SK-N-SH (cell line): ENCODE data around the gene JMJD6. TPM values are rescaled to one million over a fixed set of nuclear protein-coding genes. Genes with fewer than 3 reads are reported as not detected.

Experiments
- CTCF ChIA-PET: fragments of 300-600, 350-600 bp; formaldehyde crosslinking; extraction: SDS; loops from one replicate; lab custom pipeline; 2021; lab: Yijun Ruan, JAX
- POLR2A ChIA-PET: fragments of 350-600 bp; sonication (Branson Sonifier 250); formaldehyde crosslinking; extraction: SDS; loops from one replicate; lab custom pipeline; 2020; ENCODE audit warnings: antibody characterized with exemption, inconsistent platforms; lab: Yijun Ruan, JAX
- DNase-seq: peaks from one replicate; pipeline ENCODE4 v3.0.0; 2012
- H2AFZ ChIP-seq: fragments of 200-600 bp; sonication (generic); 2 replicates; pipeline ENCODE4 v1.8.1; 2016; ENCODE audit warnings: antibody characterized with exemption, mild to moderate bottlenecking, low read depth
- H3F3A ChIP-seq: fragments of 200-600 bp; sonication (generic); replicated peaks from 2 replicates; pipeline ENCODE3; 2016; ENCODE audit warnings: antibody characterized with exemption, mild to moderate bottlenecking; ENCODE audit not compliant: insufficient read depth
- H3K27ac ChIP-seq, 2 experiments: fragments of 200-500 bp in 1 of 2; fragments of 200-600 bp in 1 of 2; sonication (Bioruptor generic) in 1 of 2; sonication (generic), shearing (Covaris generic) in 1 of 2; 2 replicates each; pipeline versions ENCODE4 v1.5.1 to v1.6.1; 2014 to 2016; ENCODE audit warnings: low read depth in 2 of 2, inconsistent platforms in 1 of 2, low read length in 1 of 2, mild to moderate bottlenecking in 1 of 2, mixed read lengths in 1 of 2
- H3K27me3 ChIP-seq: fragments of 200-600 bp; sonication (generic), shearing (Covaris generic); 2 replicates; pipeline ENCODE4 v1.6.1; 2016; ENCODE audit warnings: mixed run types; ENCODE audit not compliant: insufficient read depth
- H3K36me3 ChIP-seq, 2 experiments: fragments of 200-500 bp in 1 of 2; fragments of 200-600 bp in 1 of 2; sonication (Bioruptor generic) in 1 of 2; sonication (generic) in 1 of 2; replicated peaks in 1 of 2; 2 replicates each; pipeline versions ENCODE3 to v1.5.1; 2014 to 2016; ENCODE audit warnings: low read length in 1 of 2, mild to moderate bottlenecking in 1 of 2; ENCODE audit not compliant: insufficient read depth in 2 of 2, control insufficient read depth in 1 of 2
- H3K4me1 ChIP-seq, 2 experiments: fragments of 200-500 bp in 1 of 2; fragments of 200-600 bp in 1 of 2; sonication (Bioruptor generic) in 1 of 2; sonication (generic), shearing (Covaris generic) in 1 of 2; 2 replicates each; pipeline versions ENCODE4 v1.5.1 to v1.6.1; 2014 to 2016; ENCODE audit warnings: low read depth in 1 of 2, low read length in 1 of 2, mixed run types in 1 of 2; ENCODE audit not compliant: insufficient read depth in 2 of 2, control insufficient read depth in 1 of 2
- H3K4me2 ChIP-seq: fragments of 200-600 bp; sonication (generic), shearing (Covaris generic); 2 replicates; pipeline ENCODE4 v1.6.1; 2017; ENCODE audit warnings: mixed run types
- H3K4me3 ChIP-seq, 2 experiments: fragments of 200-500 bp in 1 of 2; fragments of 200-600 bp in 1 of 2; sonication (Bioruptor generic) in 1 of 2; sonication (generic), shearing (Covaris generic) in 1 of 2; 2 replicates each; pipeline versions ENCODE4 v1.5.1 to v1.8.1; 2014 to 2016; ENCODE audit warnings: low read depth in 2 of 2, inconsistent platforms in 1 of 2, low read length in 1 of 2, mild to moderate bottlenecking in 1 of 2, mixed read lengths in 1 of 2, moderate library complexity in 1 of 2
- H3K79me2 ChIP-seq: fragments of 200-600 bp; sonication (generic); 2 replicates; pipeline ENCODE4 v1.8.1; 2017; ENCODE audit warnings: mild to moderate bottlenecking; ENCODE audit not compliant: insufficient read depth
- H3K9ac ChIP-seq: fragments of 200-600 bp; sonication (generic); 2 replicates; pipeline ENCODE4 v1.6.1; 2017; ENCODE audit warnings: mixed run types
- H3K9me2 ChIP-seq: fragments of 200-600 bp; sonication (generic); 2 replicates; pipeline ENCODE4 v1.6.1; 2017; ENCODE audit warnings: mixed run types
- H3K9me3 ChIP-seq: fragments of 200-600 bp; sonication (generic); 2 replicates; pipeline ENCODE4 v1.6.1; 2017; ENCODE audit warnings: mixed run types, mild to moderate bottlenecking, moderate library complexity
- H4K20me1 ChIP-seq: fragments of 200-600 bp; sonication (generic); 2 replicates; pipeline ENCODE4 v1.6.1; 2017; ENCODE audit warnings: mild to moderate bottlenecking, mixed run types; ENCODE audit not compliant: insufficient read depth
- CHD2 ChIP-seq: fragments of 150-350 bp; IDR thresholded peaks from 2 replicates; pipeline ENCODE4 v1.6.1; 2018; ENCODE audit warnings: low read length; ENCODE audit not compliant: partially characterized antibody
- ELF1 ChIP-seq: IDR thresholded peaks from 2 replicates; pipeline ENCODE4 v1.4.0; 2012
- EZH2phosphoT487 ChIP-seq: fragments of 200-600 bp; sonication (generic); IDR thresholded peaks from 2 replicates; pipeline ENCODE4 v1.6.1; 2017; ENCODE audit warnings: low read depth, mixed run types, mild to moderate bottlenecking, antibody characterized with exemption, moderate library complexity, borderline replicate concordance
- FOSL2 ChIP-seq: IDR thresholded peaks from 2 replicates; pipeline ENCODE4 v1.4.0; 2012; ENCODE audit warnings: low read depth, mild to moderate bottlenecking, moderate library complexity, borderline replicate concordance
- FOXM1 ChIP-seq: IDR thresholded peaks from 2 replicates; pipeline ENCODE4 v1.4.0; 2012; ENCODE audit warnings: low read depth, mild to moderate bottlenecking
- GATA2 ChIP-seq: sonication (generic); formaldehyde crosslinking; IDR thresholded peaks from 2 replicates; pipeline ENCODE4 v1.5.0; 2020; ENCODE audit warnings: mild to moderate bottlenecking, missing genetic modification reagents
- JUND ChIP-seq: IDR thresholded peaks from 2 replicates; pipeline ENCODE4 v1.4.0; 2012
- NFIC ChIP-seq: IDR thresholded peaks from 2 replicates; pipeline ENCODE4 v1.4.0; 2012; ENCODE audit warnings: borderline replicate concordance
- POLR2AphosphoS5 ChIP-seq: IDR thresholded peaks from 2 replicates; pipeline ENCODE4 v1.6.1; 2012; ENCODE audit warnings: low read depth, low read length
- RAD21 ChIP-seq: IDR thresholded peaks from 2 replicates; pipeline ENCODE4 v1.6.1; 2012; ENCODE audit warnings: mild to moderate bottlenecking, low read length
- RCOR1 ChIP-seq: fragments of 150-350 bp; IDR thresholded peaks from 2 replicates; pipeline ENCODE4 v1.6.1; 2017; ENCODE audit warnings: antibody characterized with exemption, low read length
- RFX5 ChIP-seq: IDR thresholded peaks from 2 replicates; pipeline ENCODE4 v1.6.1; 2012; ENCODE audit warnings: mild to moderate bottlenecking, improper control_type of control experiment, low read length
- RXRA ChIP-seq: IDR thresholded peaks from 2 replicates; pipeline ENCODE4 v1.4.0; 2012; ENCODE audit warnings: low read depth, mild to moderate bottlenecking, borderline replicate concordance
- SIN3A ChIP-seq: IDR thresholded peaks from 2 replicates; pipeline ENCODE4 v1.6.1; 2012; ENCODE audit warnings: low read depth, mild to moderate bottlenecking, low read length, moderate library complexity, borderline replicate concordance
- SMC3 ChIP-seq: IDR thresholded peaks from 2 replicates; pipeline ENCODE4 v1.6.1; 2012; ENCODE audit warnings: low read depth, low read length, improper control_type of control experiment
- TCF12 ChIP-seq: IDR thresholded peaks from 2 replicates; pipeline ENCODE4 v1.4.0; 2012
- TEAD4 ChIP-seq: IDR thresholded peaks from 2 replicates; pipeline ENCODE4 v1.4.0; 2012; ENCODE audit warnings: mild to moderate bottlenecking, borderline replicate concordance; ENCODE audit not compliant: insufficient read depth
- WGBS: methylation state at CpG from one replicate; pipeline ENCODE4 v1.1.6; 2017; ENCODE audit warnings: low lambda C conversion rate; 5-methylcytosine and 5-hydroxymethylcytosine counted together
- polyA plus RNA-seq, 3 experiments: library from polyadenylated mRNA; depleted of rRNA; stranded (reverse); fragments of >200 nt; gene quantifications; 2 replicates each; pipeline ENCODE4 v1.2.3, GENCODE V29; 2012
- TF ChIP-seq, protein P1 (sequence below): fragments of 150-350 bp; IDR thresholded peaks from 2 replicates; pipeline ENCODE4 v1.6.1; 2016; ENCODE audit warnings: mild to moderate bottlenecking, low read depth, low read length
- TF ChIP-seq, protein P2 (sequence below): IDR thresholded peaks from 2 replicates; pipeline ENCODE4 v1.4.0; 2012; ENCODE audit warnings: low read depth
- TF ChIP-seq, protein P3 (sequence below): IDR thresholded peaks from 2 replicates; pipeline ENCODE4 v1.6.1; 2012; ENCODE audit warnings: mild to moderate bottlenecking, low read depth, low read length, moderate library complexity
- TF ChIP-seq, protein P4 (sequence below): IDR thresholded peaks from 2 replicates; pipeline ENCODE4 v1.4.0; 2012; ENCODE audit warnings: low read depth, borderline replicate concordance
- TF ChIP-seq, protein P5 (sequence below): IDR thresholded peaks from 2 replicates; pipeline ENCODE4 v1.4.0; 2012; ENCODE audit warnings: low read depth, borderline replicate concordance
- TF ChIP-seq, protein P6 (sequence below): IDR thresholded peaks from 2 replicates; pipeline ENCODE4; 2012

JMJD6 gene
- polyA plus RNA-seq, 1 of the 3 experiments (the other 2 are of a cell fraction): 23.3 TPM

DNA sequence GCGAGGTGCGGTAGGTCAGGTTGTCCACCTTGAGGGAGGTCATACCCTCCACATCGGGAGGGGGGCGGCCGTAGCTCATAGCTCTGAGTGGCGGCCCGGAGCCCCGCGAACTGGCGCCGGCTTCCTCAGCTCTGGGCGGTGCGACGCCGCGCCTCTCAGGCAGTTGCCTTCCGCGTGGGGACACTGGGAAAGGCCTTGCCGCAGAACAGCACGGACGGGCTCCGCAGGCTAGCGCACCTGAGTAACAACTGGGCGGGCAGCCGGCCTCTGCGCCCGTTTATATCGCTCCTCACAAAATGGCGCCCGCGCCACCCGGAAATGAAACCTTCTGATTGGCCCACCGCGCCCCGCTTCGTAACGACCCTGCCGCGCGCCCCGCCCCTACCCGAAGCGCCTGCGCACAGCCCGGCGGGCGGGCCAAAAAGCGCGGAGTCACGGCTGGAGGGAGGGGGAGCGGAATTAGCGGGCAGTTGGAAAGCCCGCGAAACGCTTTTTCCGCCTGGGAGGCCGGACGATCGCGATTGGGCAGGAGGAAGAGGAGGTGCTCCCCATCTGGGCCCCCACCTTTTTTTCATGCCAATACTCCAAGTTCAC is 10.8 kb upstream of the JMJD6 start, which contains the start of gene SRSF2:
Gene SRSF2, minus strand, starts transcription at position 250 of the 594 bp plus-strand sequence. Its CDS starts 171 bp downstream, at position 79.
- peak; percentile 100 for DNase-seq
- no peaks in the 10 kb centered on the region for H3K27me3 ChIP-seq
- CTCF ChIA-PET: interaction anchor here (0.8 to 5.8 kb wide), 6 partner anchors 9 to 510 kb away, joined by 3 to 34 read pairs (median 3); partner anchors contain the start of genes JMJD6, METTL23 and MGAT5B
- POLR2A ChIA-PET: interaction anchor here (0.6 to 4.6 kb wide), 19 partner anchors 8 to 1303 kb away, joined by 3 to 47 read pairs (median 4); partner anchors contain the start of genes JMJD6 and METTL23
- H3K9me2 ChIP-seq: no peaks in the 10 kb centered on the region
- peak within 1 kb of the TSS; percentile 95 for H3K9ac ChIP-seq
- no peaks in the 10 kb centered on the region for H3K9me3 ChIP-seq
- peak within 1 kb of the TSS; percentile 87 for H2AFZ ChIP-seq
- peak within 1 kb of the TSS; percentile 98 to 100 for H3K27ac ChIP-seq
- H3K79me2 ChIP-seq: peaks cover 84% of the 10 kb centered on the region
- H3K4me3 ChIP-seq: peak within 1 kb of the TSS; percentile 93 to 100
- H3K4me2 ChIP-seq: peak within 1 kb of the TSS; percentile 94
- H3K4me1 ChIP-seq: peaks cover 34 to 44% of the 10 kb centered on the region in 2 experiments
- peaks cover 49 to 54% of the 10 kb centered on the region in 2 experiments for H3K36me3 ChIP-seq
- peaks cover 41% of the 10 kb centered on the region for H4K20me1 ChIP-seq
- WGBS: under 1% methylated on average over 42 of the region's 60 CpGs
- H3F3A ChIP-seq: peaks cover 30% of the 10 kb centered on the region
- TF ChIP-seq FOXM1 (peak; percentile 48; the same call in 1 of the 2 replicates), JUND (no peak; the same call in 1 of the 2 replicates), TEAD4 (peak; percentile 84), SMC3 (no peak), ELF1 (peak; percentile 63), TCF12 (no peak; the same call in 1 of the 2 replicates), CHD2 (peak; percentile 70), NFIC (no peak), FOSL2 (no peak), POLR2AphosphoS5 (peak; percentile 100), RCOR1 (peak; percentile 34; the same call in 1 of the 2 replicates), SIN3A (peak; percentile 99; the same call in 1 of the 2 replicates), RFX5 (no peak), RXRA (no peak; the same call in 1 of the 2 replicates), RAD21 (no peak), GATA2 (no peak), EZH2phosphoT487 (no peak)
- TF ChIP-seq, protein P1, sequence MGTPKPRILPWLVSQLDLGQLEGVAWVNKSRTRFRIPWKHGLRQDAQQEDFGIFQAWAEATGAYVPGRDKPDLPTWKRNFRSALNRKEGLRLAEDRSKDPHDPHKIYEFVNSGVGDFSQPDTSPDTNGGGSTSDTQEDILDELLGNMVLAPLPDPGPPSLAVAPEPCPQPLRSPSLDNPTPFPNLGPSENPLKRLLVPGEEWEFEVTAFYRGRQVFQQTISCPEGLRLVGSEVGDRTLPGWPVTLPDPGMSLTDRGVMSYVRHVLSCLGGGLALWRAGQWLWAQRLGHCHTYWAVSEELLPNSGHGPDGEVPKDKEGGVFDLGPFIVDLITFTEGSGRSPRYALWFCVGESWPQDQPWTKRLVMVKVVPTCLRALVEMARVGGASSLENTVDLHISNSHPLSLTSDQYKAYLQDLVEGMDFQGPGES: peak; percentile 16
- TF ChIP-seq, protein P2, sequence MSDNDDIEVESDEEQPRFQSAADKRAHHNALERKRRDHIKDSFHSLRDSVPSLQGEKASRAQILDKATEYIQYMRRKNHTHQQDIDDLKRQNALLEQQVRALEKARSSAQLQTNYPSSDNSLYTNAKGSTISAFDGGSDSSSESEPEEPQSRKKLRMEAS: peak; percentile 96
- TF ChIP-seq, protein P3, sequence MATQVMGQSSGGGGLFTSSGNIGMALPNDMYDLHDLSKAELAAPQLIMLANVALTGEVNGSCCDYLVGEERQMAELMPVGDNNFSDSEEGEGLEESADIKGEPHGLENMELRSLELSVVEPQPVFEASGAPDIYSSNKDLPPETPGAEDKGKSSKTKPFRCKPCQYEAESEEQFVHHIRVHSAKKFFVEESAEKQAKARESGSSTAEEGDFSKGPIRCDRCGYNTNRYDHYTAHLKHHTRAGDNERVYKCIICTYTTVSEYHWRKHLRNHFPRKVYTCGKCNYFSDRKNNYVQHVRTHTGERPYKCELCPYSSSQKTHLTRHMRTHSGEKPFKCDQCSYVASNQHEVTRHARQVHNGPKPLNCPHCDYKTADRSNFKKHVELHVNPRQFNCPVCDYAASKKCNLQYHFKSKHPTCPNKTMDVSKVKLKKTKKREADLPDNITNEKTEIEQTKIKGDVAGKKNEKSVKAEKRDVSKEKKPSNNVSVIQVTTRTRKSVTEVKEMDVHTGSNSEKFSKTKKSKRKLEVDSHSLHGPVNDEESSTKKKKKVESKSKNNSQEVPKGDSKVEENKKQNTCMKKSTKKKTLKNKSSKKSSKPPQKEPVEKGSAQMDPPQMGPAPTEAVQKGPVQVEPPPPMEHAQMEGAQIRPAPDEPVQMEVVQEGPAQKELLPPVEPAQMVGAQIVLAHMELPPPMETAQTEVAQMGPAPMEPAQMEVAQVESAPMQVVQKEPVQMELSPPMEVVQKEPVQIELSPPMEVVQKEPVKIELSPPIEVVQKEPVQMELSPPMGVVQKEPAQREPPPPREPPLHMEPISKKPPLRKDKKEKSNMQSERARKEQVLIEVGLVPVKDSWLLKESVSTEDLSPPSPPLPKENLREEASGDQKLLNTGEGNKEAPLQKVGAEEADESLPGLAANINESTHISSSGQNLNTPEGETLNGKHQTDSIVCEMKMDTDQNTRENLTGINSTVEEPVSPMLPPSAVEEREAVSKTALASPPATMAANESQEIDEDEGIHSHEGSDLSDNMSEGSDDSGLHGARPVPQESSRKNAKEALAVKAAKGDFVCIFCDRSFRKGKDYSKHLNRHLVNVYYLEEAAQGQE: peak; percentile 84
- TF ChIP-seq, protein P4, sequence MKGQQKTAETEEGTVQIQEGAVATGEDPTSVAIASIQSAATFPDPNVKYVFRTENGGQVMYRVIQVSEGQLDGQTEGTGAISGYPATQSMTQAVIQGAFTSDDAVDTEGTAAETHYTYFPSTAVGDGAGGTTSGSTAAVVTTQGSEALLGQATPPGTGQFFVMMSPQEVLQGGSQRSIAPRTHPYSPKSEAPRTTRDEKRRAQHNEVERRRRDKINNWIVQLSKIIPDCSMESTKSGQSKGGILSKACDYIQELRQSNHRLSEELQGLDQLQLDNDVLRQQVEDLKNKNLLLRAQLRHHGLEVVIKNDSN: no peak
- TF ChIP-seq, protein P5, sequence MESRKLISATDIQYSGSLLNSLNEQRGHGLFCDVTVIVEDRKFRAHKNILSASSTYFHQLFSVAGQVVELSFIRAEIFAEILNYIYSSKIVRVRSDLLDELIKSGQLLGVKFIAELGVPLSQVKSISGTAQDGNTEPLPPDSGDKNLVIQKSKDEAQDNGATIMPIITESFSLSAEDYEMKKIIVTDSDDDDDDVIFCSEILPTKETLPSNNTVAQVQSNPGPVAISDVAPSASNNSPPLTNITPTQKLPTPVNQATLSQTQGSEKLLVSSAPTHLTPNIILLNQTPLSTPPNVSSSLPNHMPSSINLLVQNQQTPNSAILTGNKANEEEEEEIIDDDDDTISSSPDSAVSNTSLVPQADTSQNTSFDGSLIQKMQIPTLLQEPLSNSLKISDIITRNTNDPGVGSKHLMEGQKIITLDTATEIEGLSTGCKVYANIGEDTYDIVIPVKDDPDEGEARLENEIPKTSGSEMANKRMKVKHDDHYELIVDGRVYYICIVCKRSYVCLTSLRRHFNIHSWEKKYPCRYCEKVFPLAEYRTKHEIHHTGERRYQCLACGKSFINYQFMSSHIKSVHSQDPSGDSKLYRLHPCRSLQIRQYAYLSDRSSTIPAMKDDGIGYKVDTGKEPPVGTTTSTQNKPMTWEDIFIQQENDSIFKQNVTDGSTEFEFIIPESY: peak; percentile 38
- TF ChIP-seq, protein P6, sequence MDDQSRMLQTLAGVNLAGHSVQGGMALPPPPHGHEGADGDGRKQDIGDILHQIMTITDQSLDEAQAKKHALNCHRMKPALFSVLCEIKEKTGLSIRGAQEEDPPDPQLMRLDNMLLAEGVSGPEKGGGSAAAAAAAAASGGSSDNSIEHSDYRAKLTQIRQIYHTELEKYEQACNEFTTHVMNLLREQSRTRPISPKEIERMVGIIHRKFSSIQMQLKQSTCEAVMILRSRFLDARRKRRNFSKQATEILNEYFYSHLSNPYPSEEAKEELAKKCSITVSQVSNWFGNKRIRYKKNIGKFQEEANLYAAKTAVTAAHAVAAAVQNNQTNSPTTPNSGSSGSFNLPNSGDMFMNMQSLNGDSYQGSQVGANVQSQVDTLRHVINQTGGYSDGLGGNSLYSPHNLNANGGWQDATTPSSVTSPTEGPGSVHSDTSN: peak; percentile 31
